Kidney tubule cell (primary cell): ENCODE results near the gene CCDC171.
"Not testable (repeated sequence)": the region's sequence is repeated elsewhere in the genome, so short reads cannot be mapped to it uniquely, and the experiment has no call there.

Experiments
- DNase-seq: peaks from one replicate; pipeline ENCODE4 v3.0.0-alpha.2; 2018; ENCODE audit warnings: low spot score

CCDC171 gene

GRCh38 chr9:15697446-15697851 lies 144.6 kb downstream of the CCDC171 start:
- DNase-seq = peak; percentile 43

- not testable (repeated sequence) for DNase-seq
These were observed 147.2 kb downstream of the CCDC171 start for GRCh38 chr9:15699876-15700559.

- DNase-seq = no peak
These were observed 154.2 kb downstream of the CCDC171 start for GRCh38 chr9:15707000-15707399.

GRCh38 chr9:15711531-15711930 lies 158.7 kb downstream of the CCDC171 start:
- no peak for DNase-seq

- no peak for DNase-seq
These were observed 159.1 kb downstream of the CCDC171 start for GRCh38 chr9:15711931-15712330.

- no peak for DNase-seq
These were observed 161.9 kb downstream of the CCDC171 start for GRCh38 chr9:15714746-15715145.

GRCh38 chr9:15717290-15717967 lies 164.6 kb downstream of the CCDC171 start:
- no peak for DNase-seq

GRCh38 chr9:15718423-15718822 lies 165.6 kb downstream of the CCDC171 start:
- DNase-seq = no peak

- no peak for DNase-seq
These were observed 168.0 kb downstream of the CCDC171 start for GRCh38 chr9:15720861-15721260.

GRCh38 chr9:15722888-15723287 lies 170.0 kb downstream of the CCDC171 start:
- no peak for DNase-seq

- no peak for DNase-seq
These were observed 171.2 kb downstream of the CCDC171 start for GRCh38 chr9:15724016-15724415.

- DNase-seq = no peak
These were observed 171.8 kb downstream of the CCDC171 start for GRCh38 chr9:15724612-15725011.

GRCh38 chr9:15725953-15726352 lies 173.1 kb downstream of the CCDC171 start:
- no peak for DNase-seq

GRCh38 chr9:15729507-15729906 lies 176.7 kb downstream of the CCDC171 start:
- DNase-seq = no peak

- DNase-seq = peak; percentile 60
These were observed 182.4 kb downstream of the CCDC171 start for GRCh38 chr9:15735083-15735857.

- DNase-seq = no peak
These were observed 183.7 kb downstream of the CCDC171 start for GRCh38 chr9:15736569-15736968.

- peak; percentile 2 for DNase-seq
These were observed 185.2 kb downstream of the CCDC171 start for GRCh38 chr9:15738011-15738410.

GRCh38 chr9:15741015-15741414 lies 188.2 kb downstream of the CCDC171 start:
- no peak for DNase-seq

GRCh38 chr9:15743512-15743911 lies 190.7 kb downstream of the CCDC171 start:
- no peak for DNase-seq

- DNase-seq = no peak
These were observed 191.4 kb downstream of the CCDC171 start for GRCh38 chr9:15744196-15744595.

- DNase-seq = no peak
These were observed 194.1 kb downstream of the CCDC171 start for GRCh38 chr9:15746905-15747304.

GRCh38 chr9:15755660-15756059 lies 202.8 kb downstream of the CCDC171 start:
- no peak for DNase-seq

- no peak for DNase-seq
These were observed 208.7 kb downstream of the CCDC171 start for GRCh38 chr9:15761551-15761950.
